Natural killer cell treated with Interleukin-12 subunit alpha and Interleukin-12 subunit beta and Interleukin-15 and Interleukin-18, amount 100 ng/mL, for 72 hours (primary cell): ENCODE measurements around the gene EFCAB11. TPM values are rescaled to one million over a fixed set of nuclear protein-coding genes. Genes with fewer than 3 reads are reported as not detected.

ENCODE experiments used
- total RNA-seq, 2 donors: library from RNA; stranded (reverse); gene quantifications; one replicate each; pipeline ENCODE4 v1.2.3, GENCODE V29; 2022

EFCAB11 gene
- total RNA-seq, 2 donors from 2014 or later, result 4.8 to 7.5 TPM

Other genes with a start within 250 kb of the EFCAB11 start
- 10 to 100 TPM; 50.0 to 77.9 TPM for gene TDP1, start 1.2 kb upstream of the EFCAB11 start, total RNA-seq
- under 1 TPM; 0.50 to 0.61 TPM for gene KCNK13, start 107.3 kb upstream of the EFCAB11 start, total RNA-seq